ENCODE data around the gene OTULINL.

GRCh38 chr5:14600846-14601245 lies 19.3 kb downstream of the OTULINL start:
- TF ChIP-seq CTCF (IDR thresholded peaks at IDR 0.05 in 4 of 5, conservative IDR thresholded peaks at IDR 0.05 in 1 of 5) = no peak
- no peak for TF ChIP-seq POLR2A (IDR thresholded peaks at IDR 0.05)
